Parathyroid adenoma (tissue), 2 donors: ENCODE data around the gene TRABD2B.

Experiments
- H2AFZ ChIP-seq: fragments of 300-600 bp; sonication (generic); one replicate; pipeline ENCODE4 v1.7.0; 2017; ENCODE audit warnings: antibody characterized with exemption, mild to moderate bottlenecking
- H3K27ac ChIP-seq: fragments of 300-600 bp; sonication (generic); one replicate; pipeline ENCODE4 v1.7.0; 2017
- H3K27me3 ChIP-seq: fragments of 300-600 bp; sonication (generic); one replicate; pipeline ENCODE4 v1.7.0; 2017; ENCODE audit warnings: low read length; ENCODE audit not compliant: control insufficient read depth, insufficient read depth
- H3K36me3 ChIP-seq: fragments of 300-600 bp; sonication (generic); one replicate; pipeline ENCODE4 v1.7.0; 2017; ENCODE audit warnings: low read length; ENCODE audit not compliant: control insufficient read depth, insufficient read depth
- H3K4me1 ChIP-seq: fragments of 300-600 bp; sonication (generic); one replicate; pipeline ENCODE4 v1.7.0; 2017; ENCODE audit warnings: control low read depth
- H3K4me2 ChIP-seq: fragments of 300-600 bp; sonication (generic); one replicate; pipeline ENCODE4 v1.7.0; 2017; ENCODE audit warnings: low read length
- H3K4me3 ChIP-seq: fragments of 300-600 bp; sonication (generic); one replicate; pipeline ENCODE4 v1.7.0; 2017; ENCODE audit warnings: low read depth, low read length
- H3K79me2 ChIP-seq: fragments of 300-600 bp; sonication (generic); one replicate; pipeline ENCODE4 v1.7.0; 2017; ENCODE audit warnings: control low read depth
- H3K9ac ChIP-seq: fragments of 300-600 bp; sonication (generic); one replicate; pipeline ENCODE4 v1.7.0; 2017; ENCODE audit warnings: mild to moderate bottlenecking
- H3K9me3 ChIP-seq: fragments of 300-600 bp; sonication (generic); one replicate; pipeline ENCODE4 v1.7.0; 2017; ENCODE audit warnings: low read length; ENCODE audit not compliant: control insufficient read depth
- CTCF ChIP-seq: fragments of 300-600 bp; sonication (generic); IDR thresholded peaks from one replicate; pipeline ENCODE4 v1.7.0; 2017; ENCODE audit warnings: antibody characterized with exemption, mild to moderate bottlenecking
- donor health status: primary hyperparathyroidism.

TRABD2B gene

GRCh38 chr1:47856996-47857395, 140.2 kb downstream of the TRABD2B start:
- Histone ChIP-seq H3K79me2 (no peaks in the 10 kb centered on the region), H3K27ac (no peak overlapping the region), H3K9ac (no peak overlapping the region), H3K9me3 (no peaks in the 10 kb centered on the region), H3K4me3 (no peak overlapping the region), H3K4me2 (no peak overlapping the region), H3K4me1 (no peaks in the 10 kb centered on the region), H2AFZ (no peak overlapping the region), H3K36me3 (no peaks in the 10 kb centered on the region), H3K27me3 (no peaks in the 10 kb centered on the region)
- TF ChIP-seq CTCF, result no peak

GRCh38 chr1:47855230-47855629, 142.0 kb downstream of the TRABD2B start:
- H3K27ac ChIP-seq, result no peak overlapping the region
- H3K27me3 ChIP-seq, result no peaks in the 10 kb centered on the region
- H3K36me3 ChIP-seq, result no peaks in the 10 kb centered on the region
- H3K79me2 ChIP-seq, result no peaks in the 10 kb centered on the region
- no peak overlapping the region for H2AFZ ChIP-seq
- no peaks in the 10 kb centered on the region for H3K4me1 ChIP-seq
- H3K9me3 ChIP-seq, result no peaks in the 10 kb centered on the region
- no peak overlapping the region for H3K4me3 ChIP-seq
- no peak overlapping the region for H3K9ac ChIP-seq
- TF ChIP-seq CTCF, result no peak
- no peak overlapping the region for H3K4me2 ChIP-seq

GRCh38 chr1:47854552-47855144, 142.5 kb downstream of the TRABD2B start:
- Histone ChIP-seq H3K4me3 (no peak overlapping the region), H3K9ac (no peak overlapping the region), H3K79me2 (no peaks in the 10 kb centered on the region), H3K4me2 (no peak overlapping the region), H3K27ac (no peak overlapping the region), H3K36me3 (no peaks in the 10 kb centered on the region), H3K4me1 (no peaks in the 10 kb centered on the region), H3K9me3 (no peaks in the 10 kb centered on the region), H2AFZ (no peak overlapping the region), H3K27me3 (no peaks in the 10 kb centered on the region)
- TF ChIP-seq CTCF, result no peak

DNA sequence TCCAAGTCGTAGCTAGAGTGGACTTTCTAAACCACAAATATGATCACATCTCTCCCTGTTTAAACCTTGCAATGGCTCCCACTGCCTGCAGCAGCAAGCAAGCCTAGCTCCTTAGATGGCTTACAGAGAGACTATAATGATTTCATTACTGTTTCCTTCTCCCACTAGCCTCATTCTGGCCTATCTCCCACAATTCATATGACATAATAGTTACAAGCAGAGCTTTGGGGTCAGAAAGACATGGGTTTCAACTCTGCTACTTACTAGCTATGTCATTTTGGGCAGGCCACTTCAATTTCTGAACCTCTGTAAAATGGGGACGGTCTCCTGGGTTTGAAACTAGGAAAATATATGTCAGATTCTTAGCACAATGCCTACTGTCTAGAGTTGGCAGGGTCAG, 143.3 kb downstream of the TRABD2B start:
- Histone ChIP-seq H3K36me3 (no peaks in the 10 kb centered on the region), H2AFZ (no peak overlapping the region), H3K4me1 (no peaks in the 10 kb centered on the region), H3K4me2 (no peak overlapping the region), H3K9me3 (no peaks in the 10 kb centered on the region), H3K27ac (no peak overlapping the region), H3K27me3 (no peaks in the 10 kb centered on the region), H3K4me3 (no peak overlapping the region), H3K9ac (no peak overlapping the region), H3K79me2 (no peaks in the 10 kb centered on the region)
- TF ChIP-seq CTCF, result no peak

- TF ChIP-seq CTCF, result no peak
- H3K79me2 ChIP-seq, result no peaks in the 10 kb centered on the region
- H3K4me3 ChIP-seq, result no peak overlapping the region
- no peaks in the 10 kb centered on the region for H3K9me3 ChIP-seq
- H3K9ac ChIP-seq, result no peak overlapping the region
- no peaks in the 10 kb centered on the region for H3K36me3 ChIP-seq
- no peak overlapping the region for H3K27ac ChIP-seq
- H2AFZ ChIP-seq, result no peak overlapping the region
- H3K27me3 ChIP-seq, result no peaks in the 10 kb centered on the region
- H3K4me1 ChIP-seq, result no peaks in the 10 kb centered on the region
- no peak overlapping the region for H3K4me2 ChIP-seq
Observed at GRCh38 chr1:47853059-47853458, 144.1 kb downstream of the TRABD2B start.
